ENCODE data around the gene OR52K1. TPM values are rescaled to one million over a fixed set of nuclear protein-coding genes. Genes with fewer than 3 reads are reported as not detected.

OR52K1 gene
- polyA plus RNA-seq, 1 donor (not counting 4 experiments of a cell fraction or from before 2014, with no cell fraction given) = not detected

DNA sequence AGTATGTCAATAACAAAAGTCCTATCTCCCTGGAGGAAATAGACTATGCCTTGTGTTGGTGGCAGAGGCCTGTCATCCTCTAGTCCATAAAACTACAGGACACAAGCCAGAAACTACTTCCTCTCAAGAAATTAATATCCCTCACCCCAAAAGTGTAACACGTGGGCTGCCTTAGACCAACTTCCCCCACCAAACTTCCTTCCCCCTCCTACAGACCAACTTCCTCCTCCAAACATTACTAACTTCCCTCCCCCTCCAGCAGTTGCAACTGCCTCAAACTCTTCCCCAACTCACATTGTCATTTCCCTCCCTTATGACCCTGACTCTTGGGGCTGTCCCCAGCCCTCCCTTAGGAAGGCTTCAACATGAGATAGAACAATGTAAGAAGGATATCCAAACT, 27.0 kb upstream of the OR52K1 start:
- no peak for FAIRE-seq
- Histone ChIP-seq H3K4me3 (ENCODE audit: control insufficient read depth in 2 of 3, extremely low read depth in 1 of 3, insufficient read depth in 2 of 3, low read depth in 1 of 3, low read length in 3 of 3) (no peak overlapping the region), H3K9ac (ENCODE audit: control insufficient read depth, extremely low read depth, insufficient read depth, low read length) (no peak overlapping the region), H3K4me1 (ENCODE audit: control insufficient read depth, extremely low read depth, insufficient read depth, low read length) (peaks cover 11% of the 10 kb centered on the region), H2AFZ (ENCODE audit: control insufficient read depth, low read length) (no peak overlapping the region), H3K9me1 (ENCODE audit: control insufficient read depth, extremely low read depth, insufficient read depth, low read length) (no peaks in the 10 kb centered on the region), H3K27ac (ENCODE audit: control insufficient read depth, insufficient read depth, low read length) (no peak overlapping the region), H3K9me3 (ENCODE audit: control insufficient read depth, low read depth, low read length) (peaks cover 4% of the 10 kb centered on the region), H4K20me1 (ENCODE audit: control insufficient read depth, extremely low read depth, insufficient read depth, low read length) (no peaks in the 10 kb centered on the region), H3K4me2 (ENCODE audit: control insufficient read depth, extremely low read depth, insufficient read depth, low read depth, low read length) (no peak overlapping the region), H3K36me3 (ENCODE audit: control insufficient read depth in 2 of 2, extremely low read depth in 1 of 2, insufficient read depth in 2 of 2, low read length in 2 of 2) (no peaks in the 10 kb centered on the region), H3K79me2 (ENCODE audit: control insufficient read depth, insufficient read depth, low read length) (no peaks in the 10 kb centered on the region), H3K27me3 (ENCODE audit: control insufficient read depth, extremely low read depth, insufficient read depth, low read length) (no peaks in the 10 kb centered on the region)
- TF ChIP-seq, protein P1, sequence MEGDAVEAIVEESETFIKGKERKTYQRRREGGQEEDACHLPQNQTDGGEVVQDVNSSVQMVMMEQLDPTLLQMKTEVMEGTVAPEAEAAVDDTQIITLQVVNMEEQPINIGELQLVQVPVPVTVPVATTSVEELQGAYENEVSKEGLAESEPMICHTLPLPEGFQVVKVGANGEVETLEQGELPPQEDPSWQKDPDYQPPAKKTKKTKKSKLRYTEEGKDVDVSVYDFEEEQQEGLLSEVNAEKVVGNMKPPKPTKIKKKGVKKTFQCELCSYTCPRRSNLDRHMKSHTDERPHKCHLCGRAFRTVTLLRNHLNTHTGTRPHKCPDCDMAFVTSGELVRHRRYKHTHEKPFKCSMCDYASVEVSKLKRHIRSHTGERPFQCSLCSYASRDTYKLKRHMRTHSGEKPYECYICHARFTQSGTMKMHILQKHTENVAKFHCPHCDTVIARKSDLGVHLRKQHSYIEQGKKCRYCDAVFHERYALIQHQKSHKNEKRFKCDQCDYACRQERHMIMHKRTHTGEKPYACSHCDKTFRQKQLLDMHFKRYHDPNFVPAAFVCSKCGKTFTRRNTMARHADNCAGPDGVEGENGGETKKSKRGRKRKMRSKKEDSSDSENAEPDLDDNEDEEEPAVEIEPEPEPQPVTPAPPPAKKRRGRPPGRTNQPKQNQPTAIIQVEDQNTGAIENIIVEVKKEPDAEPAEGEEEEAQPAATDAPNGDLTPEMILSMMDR (optimal IDR thresholded peaks at IDR 0.05 in 1 of 3, IDR thresholded peaks at IDR 0.05 in 1 of 3, conservative IDR thresholded peaks at IDR 0.05 in 1 of 3; ENCODE audit: extremely low read depth in 1 of 3, insufficient read depth in 2 of 3, low read length in 3 of 3) = no peak
- no peak for DNase-seq (ENCODE audit: low read depth, low spot score)
- dilution Hi-C loops (cut with MboI; ENCODE audit: extremely low pct_ligation_motif_present, low sequenced_read_pairs) = no loop called here

DNA sequence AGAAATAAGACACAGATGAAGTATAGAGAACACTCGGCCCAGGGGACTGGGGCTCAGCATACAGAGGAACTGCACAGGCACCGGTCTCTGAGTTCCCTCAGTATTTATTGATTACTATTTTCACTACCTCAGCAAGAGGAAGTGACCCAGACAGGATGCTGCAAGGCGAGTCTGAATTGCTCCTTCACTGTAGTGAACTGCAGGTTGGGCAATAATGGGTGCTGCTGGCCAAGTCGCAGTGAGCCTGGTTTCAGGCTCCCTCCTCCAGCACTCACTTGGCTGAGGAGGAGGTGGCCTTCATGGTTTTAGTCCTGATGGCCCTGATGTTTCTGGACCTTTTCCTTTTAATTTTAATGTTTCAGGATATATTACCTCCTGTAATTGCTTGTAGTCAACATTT, 22.9 kb upstream of the OR52K1 start:
- Histone ChIP-seq H3K27ac (ENCODE audit: control insufficient read depth, insufficient read depth, low read length) (no peak overlapping the region), H3K4me2 (ENCODE audit: control insufficient read depth, extremely low read depth, insufficient read depth, low read depth, low read length) (no peak overlapping the region), H3K4me3 (ENCODE audit: control insufficient read depth in 2 of 3, extremely low read depth in 1 of 3, insufficient read depth in 2 of 3, low read depth in 1 of 3, low read length in 3 of 3) (no peak overlapping the region), H4K20me1 (ENCODE audit: control insufficient read depth, extremely low read depth, insufficient read depth, low read length) (no peaks in the 10 kb centered on the region), H3K9me1 (ENCODE audit: control insufficient read depth, extremely low read depth, insufficient read depth, low read length) (no peaks in the 10 kb centered on the region), H3K4me1 (ENCODE audit: control insufficient read depth, extremely low read depth, insufficient read depth, low read length) (peaks cover 2% of the 10 kb centered on the region), H3K36me3 (ENCODE audit: control insufficient read depth in 2 of 2, extremely low read depth in 1 of 2, insufficient read depth in 2 of 2, low read length in 2 of 2) (no peaks in the 10 kb centered on the region), H2AFZ (ENCODE audit: control insufficient read depth, low read length) (no peak overlapping the region), H3K9me3 (ENCODE audit: control insufficient read depth, low read depth, low read length) (peaks cover 4% of the 10 kb centered on the region), H3K27me3 (ENCODE audit: control insufficient read depth, extremely low read depth, insufficient read depth, low read length) (no peaks in the 10 kb centered on the region), H3K9ac (ENCODE audit: control insufficient read depth, extremely low read depth, insufficient read depth, low read length) (no peak overlapping the region), H3K79me2 (ENCODE audit: control insufficient read depth, insufficient read depth, low read length) (no peaks in the 10 kb centered on the region)
- dilution Hi-C loops (cut with MboI; ENCODE audit: extremely low pct_ligation_motif_present, low sequenced_read_pairs) = no loop called here
- no peak for FAIRE-seq
- no peak for TF ChIP-seq EZH2 (IDR thresholded peaks at IDR 0.05; ENCODE audit: low read length)
- TF ChIP-seq, protein P1 (optimal IDR thresholded peaks at IDR 0.05 in 1 of 3, IDR thresholded peaks at IDR 0.05 in 1 of 3, conservative IDR thresholded peaks at IDR 0.05 in 1 of 3; ENCODE audit: extremely low read depth in 1 of 3, insufficient read depth in 2 of 3, low read length in 3 of 3) = no peak
- DNase-seq (ENCODE audit: low read depth, low spot score) = no peak
